Measurements from ENCODE around the gene RNF168. TPM values are rescaled to one million over a fixed set of nuclear protein-coding genes. Genes with fewer than 3 reads are reported as not detected.

The RNF168 gene
- total and polyA plus RNA-seq, 2 of the 4 experiments (the other 2 are of a cell fraction): 2.5 to 15.2 TPM

GRCh38 chr3:196498297-196498696 is 5.3 kb downstream of the RNF168 start:
- Histone ChIP-seq H2AK9ac (replicated peaks; ENCODE audit: low read depth, low read length, poor library complexity) (no peak overlapping the region), H3K27me3 (ENCODE audit: control insufficient read depth, insufficient read depth, low read length) (no peaks in the 10 kb centered on the region), H4K20me1 (ENCODE audit: insufficient read depth, low read length) (peaks cover 53% of the 10 kb centered on the region), H4K91ac (ENCODE audit: insufficient read depth, low read depth, low read length) (no peak overlapping the region), H3K18ac (ENCODE audit: low read depth, low read length) (no peak overlapping the region), H3K4ac (ENCODE audit: low read depth, low read length) (no peak overlapping the region), H3K9me1 (ENCODE audit: insufficient read depth, low read length) (peaks cover 8% of the 10 kb centered on the region), H3K4me1 (ENCODE audit: control insufficient read depth, insufficient read depth, low read length) (peaks cover 2% of the 10 kb centered on the region; the same call in 1 of the 2 replicates), H3K4me3 (ENCODE audit: insufficient read depth, low read depth, low read length) (no peak overlapping the region), H2BK5ac (ENCODE audit: low read depth, low read length, poor library complexity, severe bottlenecking) (no peak overlapping the region), H2AFZ (replicated peaks; ENCODE audit: low read length, poor library complexity) (no peak overlapping the region), H3K14ac (replicated peaks; ENCODE audit: low read depth, low read length) (no peak overlapping the region), H2BK20ac (ENCODE audit: low read depth, low read length) (no peak overlapping the region), H2BK120ac (ENCODE audit: low read depth, low read length) (no peak overlapping the region), H2BK15ac (ENCODE audit: low read depth, low read length) (no peak overlapping the region), H3K9ac (ENCODE audit: low read depth, low read length) (no peak overlapping the region), H3K4me2 (ENCODE audit: low read depth, low read length) (no peak overlapping the region), H3K9me3 (ENCODE audit: control insufficient read depth, insufficient read depth, low read length) (no peaks in the 10 kb centered on the region), H3K23ac (ENCODE audit: low read depth, low read length) (no peak overlapping the region), H3K36me3 (ENCODE audit: control insufficient read depth, insufficient read depth, low read length) (peaks cover 3% of the 10 kb centered on the region; the same call in 1 of the 2 replicates), H3K56ac (ENCODE audit: extremely low read depth, insufficient read depth, low read length) (no peak overlapping the region), H4K8ac (ENCODE audit: low read depth in 2 of 2, low read length in 2 of 2) (no peak overlapping the region), H3K27ac (ENCODE audit: insufficient read depth, low read length) (no peak overlapping the region), H3K79me1 (ENCODE audit: low read depth in 1 of 2, low read length in 2 of 2) (peaks cover 6 to 66% of the 10 kb centered on the region in 2 experiments; a peak in 3 of 4 replicates), H2AK5ac (ENCODE audit: low read depth, low read length) (no peak overlapping the region), H4K5ac (ENCODE audit: low read depth, low read length) (no peak overlapping the region)
- in situ Hi-C loops (cut with MboI; ENCODE audit: low sequenced_read_pairs) (no loop called here), intact Hi-C loops (cut with micrococcal nuclease) (no loop called here), dilution Hi-C loops (cut with HindIII; ENCODE audit: low sequenced_read_pairs, unreplicated experiment) (no loop called here)
- BruUV-seq (replicated peaks): no TSS peak
- no CpG with 5 or more reads among the region's 8 CpGs for WGBS, 2 experiments (ENCODE audit: extremely low coverage in 2 of 2, insufficient read length in 1 of 2)
- TF ChIP-seq CHD1 (IDR thresholded peaks at IDR 0.05; ENCODE audit: low read depth, low read length) (no peak), MAZ (IDR thresholded peaks at IDR 0.05; ENCODE audit: borderline replicate concordance, low read depth, low read length) (no peak), ELK1 (IDR thresholded peaks at IDR 0.05; ENCODE audit: borderline replicate concordance, low read depth, low read length) (no peak), CEBPB (IDR thresholded peaks at IDR 0.05; ENCODE audit: low read depth, low read length) (peak; percentile 46; the same call in 1 of the 2 replicates), POLR2A (IDR thresholded peaks at IDR 0.05; ENCODE audit: low read depth, low read length) (no peak), FOS (IDR thresholded peaks at IDR 0.05; ENCODE audit: low read depth, low read length) (no peak)
- no peak for DNase-seq
- ATAC-seq (ENCODE audit: low read depth): no peak
- CTCF ChIA-PET: no interaction called here
- POLR2A ChIA-PET (ENCODE audit: unreplicated experiment): no interaction called here

Measured in IMR-90 (cell line).